Measurements from ENCODE around the gene SP5.
A peak's percentile ranks its signal among the peaks of the same experiment; 100 is the strongest.
"Not testable (repeated sequence)": the region's sequence is repeated elsewhere in the genome, so short reads cannot be mapped to it uniquely, and the experiment has no call there.

SP5 gene

DNA sequence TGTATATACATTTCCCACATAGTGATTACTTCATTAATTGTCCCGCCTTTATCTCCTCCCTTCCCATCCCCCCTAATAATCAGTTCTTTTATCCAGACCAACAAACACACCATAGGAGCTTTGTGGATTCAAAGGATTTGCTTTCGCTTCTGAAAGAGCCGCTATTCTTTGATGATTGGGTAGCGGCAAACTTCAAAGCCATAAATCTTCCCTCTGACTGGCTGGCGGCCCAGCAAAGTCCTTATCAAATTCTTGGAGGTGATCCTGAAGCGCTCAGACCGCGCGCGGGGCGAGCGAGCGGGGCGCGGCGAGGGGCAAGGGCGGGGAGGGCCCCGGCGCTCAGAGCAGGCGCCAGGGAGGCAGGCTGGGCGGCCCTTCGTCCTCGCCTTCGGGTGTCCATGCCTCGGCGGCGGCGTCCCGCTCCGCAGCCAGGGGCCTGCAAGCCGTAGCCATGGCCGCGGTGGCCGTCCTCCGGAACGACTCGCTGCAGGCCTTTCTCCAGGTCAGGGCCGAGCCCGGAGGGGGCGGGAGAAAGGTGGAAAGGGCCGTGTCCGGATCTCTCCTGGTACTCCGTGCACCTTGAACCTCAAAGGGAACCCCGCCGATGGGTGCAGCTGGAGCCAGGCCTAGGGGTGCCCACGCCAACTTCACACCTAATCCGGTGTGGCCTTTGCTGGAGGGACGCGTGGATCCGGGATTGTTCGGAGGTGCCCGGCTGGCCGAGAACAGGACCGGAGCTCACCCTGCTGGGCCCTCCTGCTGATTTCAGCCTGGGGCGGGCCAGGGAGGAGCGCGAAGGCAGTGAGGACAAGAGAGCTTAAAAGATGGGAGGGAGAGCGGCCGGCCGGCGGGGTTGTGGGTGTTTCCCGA is at the start of gene SP5:
Gene SP5, plus strand, starts transcription at position 276 of the 870 bp plus-strand sequence. Its CDS starts 176 bp downstream, at position 452.
- peak; percentile 20 for DNase-seq

DNA sequence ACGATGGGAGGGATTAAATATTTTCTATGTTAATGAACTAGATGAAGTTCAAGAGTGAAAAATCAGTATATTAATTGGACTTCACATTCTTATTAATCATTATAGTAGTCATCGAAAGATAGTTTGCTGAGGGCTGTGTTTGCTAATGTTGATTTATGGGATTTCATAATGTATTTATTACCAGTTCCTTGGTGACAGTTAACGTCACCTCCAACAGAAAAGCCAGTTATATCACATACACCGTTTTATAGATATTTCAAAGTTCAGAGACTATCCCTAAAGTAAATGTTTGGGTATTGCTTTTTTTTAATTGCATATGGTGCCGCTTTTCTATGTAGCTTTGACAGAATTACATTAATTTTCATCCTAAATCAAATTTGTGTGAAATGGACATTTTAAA is 49.4 kb upstream of the SP5 start:
- DNase-seq, result no peak

DNA sequence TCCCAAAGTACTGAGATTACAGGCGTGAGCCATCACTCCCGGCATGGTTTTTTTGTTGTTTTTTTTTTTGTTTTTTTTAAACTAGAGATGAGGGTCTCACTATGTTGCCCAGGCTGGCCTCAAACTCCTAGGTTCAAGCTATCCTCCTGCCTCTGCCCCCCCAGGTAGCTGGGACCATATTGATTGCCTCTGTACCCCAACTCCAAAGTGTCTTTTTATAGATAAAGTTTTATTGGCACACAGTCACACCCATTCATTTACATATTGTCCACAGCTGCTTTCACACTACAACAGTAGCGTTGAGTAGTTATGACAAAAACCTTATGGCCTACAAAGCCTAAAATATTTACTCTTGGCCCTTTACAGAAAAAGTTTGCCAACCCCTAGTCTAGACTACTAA is 45.2 kb upstream of the SP5 start:
- DNase-seq, result no peak

DNA sequence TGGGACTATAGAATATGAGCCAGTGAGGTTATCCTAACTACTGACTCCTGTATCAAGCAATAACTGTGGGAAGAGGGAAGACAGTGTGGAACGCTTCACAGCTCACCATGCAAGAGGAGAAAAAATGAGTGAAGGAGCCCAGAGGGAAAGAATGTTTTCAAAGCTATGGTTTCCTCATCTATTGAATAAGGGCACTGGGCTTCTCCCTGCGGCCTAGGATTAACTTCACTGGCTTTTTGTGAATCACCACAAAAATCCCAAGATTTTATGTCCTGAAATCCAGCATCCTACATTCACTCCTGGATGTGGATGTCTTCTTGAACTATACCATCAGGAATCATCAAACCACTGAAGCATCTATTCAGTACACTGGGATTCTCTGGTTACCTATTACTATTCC is 44.5 kb upstream of the SP5 start:
- DNase-seq, result no peak

DNA sequence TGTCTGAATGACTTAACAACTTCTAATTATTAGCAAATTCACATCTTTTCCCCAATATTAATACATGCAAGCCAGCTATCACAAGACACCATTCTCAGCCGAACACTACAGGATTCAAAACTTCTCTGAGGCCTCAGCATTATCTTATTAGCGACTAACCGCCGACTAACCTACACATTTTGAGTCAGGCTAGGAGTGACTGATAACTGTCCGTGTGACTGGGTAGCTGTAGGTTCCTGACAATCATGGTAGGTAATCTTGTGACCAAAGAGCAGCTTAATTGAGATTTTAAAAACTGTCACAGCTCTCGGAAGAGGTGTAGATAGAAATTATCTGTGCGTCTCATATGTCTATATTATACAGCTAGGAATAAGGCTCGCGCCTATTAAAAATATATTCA is 44.1 kb upstream of the SP5 start:
- DNase-seq, result no peak

DNA sequence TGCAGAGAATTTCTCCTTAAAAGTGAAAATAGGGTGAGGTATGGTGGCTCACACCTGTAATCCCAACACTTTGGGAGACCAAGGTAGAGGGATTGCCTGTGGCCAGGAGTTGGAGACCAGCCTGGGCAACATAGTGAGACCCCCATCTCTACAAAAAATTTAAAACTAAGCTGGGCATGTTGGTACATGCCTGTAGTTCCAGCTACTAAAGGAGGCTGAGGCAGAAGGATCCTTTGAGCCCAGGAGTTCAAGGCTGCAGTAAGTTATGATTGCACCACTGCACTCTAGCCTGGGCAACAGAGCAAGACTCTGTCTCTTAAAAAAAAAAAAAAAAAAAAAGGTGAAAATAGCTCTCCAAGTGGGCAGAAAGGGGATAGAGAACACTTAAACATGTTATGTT is 40.9 kb upstream of the SP5 start:
- DNase-seq, result not testable (repeated sequence)

DNA sequence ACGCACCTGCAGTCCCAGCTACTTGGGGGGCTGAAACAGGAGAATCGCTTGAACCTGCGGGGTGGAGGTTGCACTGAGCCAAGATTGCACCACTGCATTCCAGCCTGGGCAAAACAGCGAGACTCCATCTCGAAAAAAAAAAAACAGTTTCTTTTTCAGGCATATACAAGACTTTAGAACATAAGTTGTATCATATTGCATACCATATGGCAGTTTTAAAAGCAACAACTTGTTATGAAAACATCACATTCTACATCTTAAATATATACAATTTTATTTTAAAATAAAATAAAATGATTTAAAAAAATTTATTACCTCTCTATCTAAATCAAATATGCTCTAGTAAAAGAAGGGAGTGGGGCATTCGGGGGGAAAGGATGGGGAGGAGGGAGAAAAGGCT is 39.4 kb upstream of the SP5 start:
- DNase-seq, result no peak

DNA sequence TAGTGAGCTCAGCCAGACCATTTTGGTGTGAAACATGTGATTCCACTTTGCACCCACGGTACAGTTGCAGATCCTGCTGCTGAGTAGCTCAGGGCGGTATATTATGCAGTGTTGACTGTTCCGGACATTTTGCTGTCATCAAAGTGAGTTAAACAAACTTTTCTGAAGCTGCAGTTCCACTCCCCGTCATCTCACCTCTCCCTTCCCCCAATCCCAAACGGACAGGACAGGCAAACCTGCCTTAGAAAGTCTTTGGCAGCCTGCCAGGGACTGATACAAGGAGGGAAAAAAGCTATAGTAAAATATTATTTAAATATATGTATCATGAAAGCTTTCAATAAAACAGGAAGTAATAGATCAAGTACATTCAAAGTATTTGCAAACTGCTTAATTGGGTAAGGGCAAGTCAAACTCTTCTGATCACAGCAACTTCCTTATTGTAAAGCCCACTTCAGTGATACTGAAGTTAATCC is 35.5 kb upstream of the SP5 start:
- no peak for DNase-seq

DNA sequence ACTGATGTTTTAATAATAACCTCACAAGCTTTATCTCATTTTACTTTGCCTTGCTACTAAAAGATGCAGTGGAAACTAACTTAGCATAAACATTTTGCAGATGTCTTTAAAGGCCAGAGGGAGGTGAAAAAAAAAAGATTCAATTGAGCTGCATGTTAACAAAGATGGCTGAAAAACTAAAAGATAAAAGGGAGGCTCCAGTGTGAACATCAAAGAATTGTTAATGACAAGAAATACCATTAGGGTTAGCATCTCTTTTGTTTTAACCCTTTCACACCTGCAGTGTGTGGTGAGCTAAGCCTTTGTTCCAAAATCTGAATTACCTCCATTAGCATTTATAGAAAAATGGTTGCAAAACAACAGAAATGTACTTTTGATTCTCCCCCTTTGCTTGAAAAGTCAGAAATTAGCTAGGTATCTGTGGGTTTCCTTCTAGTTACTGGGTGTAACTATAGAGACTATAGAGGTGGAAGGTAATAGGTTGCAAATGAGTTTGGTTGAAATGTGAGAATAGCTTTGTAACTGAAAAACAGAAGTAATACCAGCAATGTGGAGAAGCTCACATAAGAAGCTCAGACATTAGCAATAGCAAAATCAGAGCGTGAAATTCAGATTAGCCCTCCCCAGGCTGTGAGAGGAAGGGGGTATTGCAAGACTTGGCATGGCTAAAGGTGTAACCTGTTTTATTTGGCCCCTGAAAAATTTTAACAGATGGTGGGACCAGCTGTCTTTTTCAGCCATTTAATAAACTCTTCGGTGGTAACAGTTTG is 34.8 kb upstream of the SP5 start:
- DNase-seq, result no peak

DNA sequence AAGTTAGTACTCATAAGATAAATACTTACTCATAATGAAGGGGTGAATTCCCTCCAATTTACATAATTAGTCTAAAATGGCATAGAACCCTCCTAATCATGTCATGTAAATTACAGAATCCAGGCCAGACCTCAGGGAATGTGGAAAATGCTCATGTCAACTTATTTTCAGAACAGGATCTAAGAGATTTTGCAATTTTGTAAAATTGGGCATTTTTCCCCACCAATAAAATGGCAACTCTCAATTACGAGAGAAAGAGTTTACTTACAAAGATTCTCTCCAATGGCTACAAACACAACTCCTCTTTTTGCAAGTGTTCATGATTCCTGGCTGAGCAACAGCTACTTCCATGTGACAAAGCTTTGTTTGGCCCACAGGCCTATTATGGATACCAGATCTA is 33.8 kb upstream of the SP5 start:
- DNase-seq, result no peak

DNA sequence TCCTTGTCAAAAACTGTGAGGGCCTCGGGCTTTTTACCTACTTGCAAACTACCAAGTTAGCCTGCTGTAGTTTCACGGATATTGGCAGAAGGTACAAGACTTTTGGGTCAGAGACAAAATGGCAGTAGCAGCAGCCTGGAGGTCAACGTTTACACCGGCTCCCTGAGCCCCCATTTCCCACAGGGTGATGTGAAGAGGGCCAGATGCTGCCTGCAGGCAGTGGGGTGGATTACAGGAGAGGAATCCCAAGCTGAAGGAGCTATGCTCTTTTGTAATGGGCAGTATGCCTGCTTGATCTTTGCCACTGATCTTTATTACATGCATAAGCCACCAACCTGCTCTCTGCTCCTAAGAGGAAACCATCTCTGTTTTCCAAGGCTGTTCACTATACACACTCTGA is 29.5 kb upstream of the SP5 start:
- DNase-seq, result no peak

DNA sequence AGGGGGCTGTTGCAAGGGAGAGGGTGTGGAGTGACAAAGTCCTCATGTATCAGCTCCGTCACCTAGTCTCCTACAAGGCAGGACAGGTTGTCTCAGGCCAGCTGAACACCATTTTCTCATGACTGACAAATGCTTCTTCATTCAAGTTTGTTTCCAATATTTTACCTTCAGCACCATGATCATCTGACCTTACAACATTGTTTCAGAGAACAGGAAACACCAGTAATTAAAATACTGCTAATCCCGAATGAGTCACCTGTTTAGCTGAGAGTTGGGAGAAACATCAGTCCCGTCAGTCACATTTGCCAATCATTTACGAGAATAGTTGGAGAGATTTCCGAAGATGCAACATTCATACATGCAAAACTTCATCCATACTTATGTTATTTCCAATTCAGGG is 25.7 kb upstream of the SP5 start:
- no peak for DNase-seq

DNA sequence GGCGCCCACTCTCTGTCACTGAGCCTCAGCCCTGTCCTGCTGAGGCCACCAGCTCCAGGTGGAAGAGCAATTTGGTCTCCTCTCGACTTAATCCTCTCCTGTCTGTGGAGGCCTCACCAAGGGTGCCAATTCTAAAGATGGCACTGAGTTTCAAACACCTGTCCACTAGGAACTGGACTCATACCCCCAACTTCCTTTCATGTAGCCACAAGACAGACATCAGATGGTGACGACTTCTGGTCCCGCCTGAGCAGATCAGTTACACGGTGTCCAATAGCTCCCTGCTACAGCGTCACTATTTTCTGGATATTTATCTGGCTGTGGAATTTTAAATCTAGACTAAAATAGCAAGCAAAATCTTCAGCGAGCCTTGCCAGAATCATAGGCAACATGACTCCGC is 24.5 kb upstream of the SP5 start:
- no peak for DNase-seq

DNA sequence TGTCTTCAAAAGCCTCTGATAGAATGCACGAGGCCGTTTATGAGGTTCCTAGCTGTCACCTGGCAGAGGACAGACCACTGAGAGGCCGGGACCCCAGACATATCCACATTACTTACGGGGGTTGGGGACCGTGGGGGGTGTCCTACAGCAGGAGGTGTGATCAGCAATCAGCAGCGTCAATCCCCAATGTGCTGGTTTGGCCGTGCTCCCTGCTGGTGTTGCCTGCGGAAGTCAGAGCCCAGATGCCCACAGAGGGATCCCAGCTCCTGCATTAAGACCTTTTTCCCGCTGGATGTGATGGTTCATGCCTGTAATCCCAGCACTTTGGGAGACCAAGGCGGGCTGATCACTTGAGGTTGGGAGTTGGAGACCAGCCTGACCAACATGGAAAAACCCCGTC is 20.8 kb upstream of the SP5 start:
- no peak for DNase-seq

DNA sequence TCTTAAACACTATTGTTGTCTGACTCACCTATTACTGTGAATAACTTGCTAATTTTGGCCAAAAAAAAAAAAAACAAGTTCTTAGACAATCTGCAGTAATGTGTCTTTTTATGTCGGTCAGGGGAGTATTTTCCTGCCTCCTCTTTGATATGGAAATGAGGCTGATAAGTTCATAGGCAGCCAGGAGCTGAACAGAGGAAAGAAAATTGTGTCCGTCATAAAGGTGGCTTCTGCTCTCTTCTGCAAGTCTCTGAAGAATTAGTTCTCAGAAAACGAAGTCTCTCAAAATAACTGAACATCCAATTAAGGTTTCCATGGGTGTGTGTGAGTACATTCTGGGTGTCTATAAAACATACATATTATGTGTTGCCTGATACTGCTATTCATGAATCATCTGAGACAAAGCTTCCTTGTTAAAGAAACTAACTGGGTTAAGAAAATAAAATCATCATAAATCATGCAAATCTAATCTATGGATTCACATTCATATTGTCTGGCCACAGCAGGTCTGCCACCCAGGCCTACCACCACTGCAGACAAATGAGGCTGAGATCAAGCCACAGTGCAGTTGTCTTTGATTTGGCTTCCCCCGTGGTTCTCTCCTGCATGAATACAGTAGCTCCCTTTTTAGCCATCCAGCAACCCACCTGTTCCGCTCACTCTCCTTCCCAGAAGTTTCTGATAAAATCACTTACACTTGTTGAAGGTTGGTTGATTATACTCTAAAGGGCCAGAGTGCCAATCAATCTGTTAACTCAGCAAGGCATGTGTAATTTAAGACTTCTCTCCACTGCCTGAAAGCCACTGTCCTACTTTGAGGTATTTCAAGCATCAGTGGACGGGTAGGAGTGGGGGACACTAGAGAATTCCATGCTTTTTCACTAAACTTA is 19.4 kb upstream of the SP5 start:
- DNase-seq, result no peak

DNA sequence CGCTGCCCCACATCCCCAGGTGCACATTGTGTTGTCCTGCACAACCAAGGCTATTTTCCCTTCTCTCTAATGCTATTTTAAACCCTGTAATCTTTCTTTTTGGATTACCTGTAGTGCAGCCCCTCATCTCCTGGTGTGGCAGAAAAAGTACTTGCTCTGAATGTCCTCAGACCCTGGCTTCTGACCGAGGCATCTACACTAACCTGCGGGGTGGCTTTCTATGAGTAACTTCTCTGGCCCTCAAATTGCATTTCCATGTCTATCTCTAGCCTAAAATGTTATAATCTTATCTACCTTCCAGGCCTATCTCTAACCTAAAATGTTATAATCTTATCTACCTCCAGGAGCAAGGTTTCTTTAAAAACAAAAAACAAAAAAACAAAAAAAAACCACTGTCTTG is 18.2 kb upstream of the SP5 start:
- no peak for DNase-seq

DNA sequence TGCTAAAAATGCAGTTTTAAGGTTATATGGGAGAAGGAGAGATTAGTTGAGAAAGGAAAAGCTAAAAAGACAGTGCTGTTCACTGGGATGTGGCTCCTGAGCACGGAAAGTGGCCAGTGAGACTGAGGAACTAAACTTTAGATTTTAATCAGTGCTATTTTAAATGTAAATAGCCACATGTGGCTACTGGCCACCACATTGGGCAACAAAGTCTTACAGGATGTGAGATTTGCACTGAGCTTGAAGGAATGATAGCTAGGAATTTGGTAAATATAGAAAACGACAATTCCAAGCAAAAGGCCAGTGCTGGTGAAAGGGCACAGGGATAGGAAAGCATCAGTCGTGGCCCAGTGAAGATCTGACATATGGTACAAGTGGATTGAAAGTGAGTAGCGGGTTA is 14.1 kb upstream of the SP5 start:
- DNase-seq, result no peak

DNA sequence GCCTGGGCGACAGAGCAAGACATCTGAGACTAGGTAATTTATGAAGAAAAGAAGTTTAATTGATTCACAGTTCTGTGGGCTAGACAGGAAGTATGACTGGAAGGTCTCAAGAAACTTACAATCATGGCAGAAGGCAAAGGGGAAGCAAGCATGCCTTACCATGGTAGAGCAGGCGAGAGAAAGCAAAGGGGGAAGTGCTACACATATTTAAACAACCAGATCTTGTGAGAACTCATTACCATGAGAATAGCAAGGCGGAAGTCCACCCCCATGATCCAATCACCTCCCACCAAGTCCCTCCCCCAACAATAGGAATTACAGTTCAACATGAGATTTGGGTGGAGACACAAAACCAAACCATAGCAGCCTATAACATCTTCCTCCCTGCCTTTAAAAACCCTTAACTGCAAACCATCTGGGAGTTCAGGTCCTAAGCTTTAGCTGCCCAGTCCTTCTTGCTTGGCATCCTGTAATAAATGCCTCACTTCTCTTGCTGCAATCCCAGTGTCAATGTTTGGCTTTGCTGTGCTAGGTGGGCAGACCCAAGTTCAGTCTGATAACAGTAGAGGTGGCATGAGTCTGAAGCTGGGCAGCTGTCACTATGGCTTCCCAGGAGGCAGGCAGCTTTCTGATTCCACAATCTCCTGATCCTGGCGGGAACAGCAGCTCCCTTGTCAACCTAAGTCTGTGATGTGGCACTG is 11.2 kb upstream of the SP5 start:
- DNase-seq, result no peak

DNA sequence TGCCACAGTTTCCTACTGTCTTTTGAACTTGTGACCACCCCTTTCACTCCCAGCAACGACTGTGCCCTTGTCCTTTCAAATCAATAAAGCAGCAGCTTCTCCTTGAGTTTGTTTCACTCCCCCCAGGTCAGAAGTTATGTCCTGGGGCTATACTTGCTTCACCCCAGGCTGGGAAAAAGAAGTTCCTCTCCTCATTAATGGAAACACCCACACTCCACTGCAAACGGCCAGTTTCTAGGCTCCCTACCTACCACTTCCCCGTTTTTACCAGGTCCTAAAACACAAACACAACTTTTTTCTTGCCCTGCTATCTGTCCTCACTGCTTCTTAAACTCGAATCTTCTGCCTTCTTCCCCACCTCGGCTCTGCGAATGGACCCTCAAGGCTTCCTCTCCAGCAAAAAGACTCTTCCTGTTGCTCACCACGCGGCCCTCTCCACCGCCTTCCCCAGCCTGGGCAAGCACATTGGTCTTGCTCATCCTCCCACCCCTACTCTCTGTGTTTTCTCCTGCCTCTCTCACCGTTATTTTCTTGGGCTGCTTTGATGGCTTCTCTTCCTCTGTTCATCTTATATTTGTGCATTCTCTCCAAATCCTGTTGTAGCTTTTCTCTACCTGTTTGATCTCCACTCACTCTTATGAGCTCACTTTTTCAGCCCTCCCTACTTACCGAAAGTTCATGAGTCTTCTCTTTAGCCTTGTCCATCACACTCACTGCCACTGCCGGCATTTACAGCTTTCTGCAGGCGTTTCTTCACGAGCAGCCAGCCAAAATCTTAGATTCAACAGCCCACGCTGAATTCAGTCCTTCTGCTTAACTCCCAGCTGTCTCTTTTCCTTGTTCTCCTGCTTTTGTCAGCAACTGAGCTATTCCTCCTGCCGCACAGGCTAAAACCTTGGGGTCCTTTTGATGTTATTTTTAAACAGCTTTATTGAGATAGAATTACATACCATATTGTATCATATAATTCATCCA is 7.0 kb upstream of the SP5 start:
- no peak for DNase-seq

DNA sequence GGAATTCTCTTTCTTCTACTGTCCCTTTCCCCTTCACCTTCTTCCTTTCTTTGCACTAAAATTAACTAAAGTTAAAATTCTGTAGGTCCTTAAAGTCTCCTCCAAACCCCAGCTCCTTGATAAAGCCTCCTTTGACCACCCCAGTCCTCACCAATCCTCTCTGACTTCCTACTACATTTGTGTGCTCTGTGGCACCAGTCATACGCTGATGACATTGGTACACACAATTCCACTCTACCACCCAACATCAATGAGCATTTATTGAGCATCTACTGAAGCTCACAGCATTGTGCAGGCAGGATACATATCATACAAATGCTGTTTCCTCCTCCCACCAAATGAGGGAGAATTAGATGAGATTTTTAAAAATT is 4.5 kb upstream of the SP5 start:
- DNase-seq, result no peak

DNA sequence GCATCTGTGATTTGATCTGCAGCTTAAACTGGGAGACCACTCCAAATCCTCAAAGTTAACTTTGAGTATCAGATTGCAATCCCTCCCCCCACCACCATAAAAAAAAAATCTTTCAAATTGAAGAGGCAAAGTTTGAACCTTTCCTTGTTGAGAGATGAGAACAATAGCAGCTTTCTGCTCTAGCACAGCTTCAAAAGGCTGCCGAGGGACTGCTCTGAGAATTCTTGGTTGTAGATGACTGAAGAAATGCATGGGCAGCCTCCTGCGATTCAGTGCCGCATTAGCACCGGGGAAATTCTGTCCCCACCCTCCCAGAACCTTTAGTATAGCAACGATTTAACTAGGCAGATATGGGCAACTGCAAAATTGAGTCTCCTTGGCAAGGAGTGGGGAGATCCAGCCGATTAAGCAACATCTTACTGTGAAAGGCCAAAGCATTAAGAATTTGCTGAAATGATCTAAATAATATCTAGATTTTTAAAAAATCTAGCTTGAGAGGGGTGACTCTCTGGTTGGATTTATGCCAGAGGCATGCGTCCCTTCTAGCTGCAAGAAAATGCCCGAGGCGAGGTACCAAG is 3.9 kb upstream of the SP5 start:
- DNase-seq, result no peak
